HG03060 (cell line): ENCODE measurements around the gene DUSP22.

ENCODE experiments used
- ATAC-seq: cut with Tn5 transposase; IDR thresholded peaks from one replicate; pipeline ENCODE4 v1.9.1; 2021; ENCODE audit warnings: low read depth, moderate number of reproducible peaks; ENCODE audit not compliant: unreplicated experiment

DUSP22 gene

DNA sequence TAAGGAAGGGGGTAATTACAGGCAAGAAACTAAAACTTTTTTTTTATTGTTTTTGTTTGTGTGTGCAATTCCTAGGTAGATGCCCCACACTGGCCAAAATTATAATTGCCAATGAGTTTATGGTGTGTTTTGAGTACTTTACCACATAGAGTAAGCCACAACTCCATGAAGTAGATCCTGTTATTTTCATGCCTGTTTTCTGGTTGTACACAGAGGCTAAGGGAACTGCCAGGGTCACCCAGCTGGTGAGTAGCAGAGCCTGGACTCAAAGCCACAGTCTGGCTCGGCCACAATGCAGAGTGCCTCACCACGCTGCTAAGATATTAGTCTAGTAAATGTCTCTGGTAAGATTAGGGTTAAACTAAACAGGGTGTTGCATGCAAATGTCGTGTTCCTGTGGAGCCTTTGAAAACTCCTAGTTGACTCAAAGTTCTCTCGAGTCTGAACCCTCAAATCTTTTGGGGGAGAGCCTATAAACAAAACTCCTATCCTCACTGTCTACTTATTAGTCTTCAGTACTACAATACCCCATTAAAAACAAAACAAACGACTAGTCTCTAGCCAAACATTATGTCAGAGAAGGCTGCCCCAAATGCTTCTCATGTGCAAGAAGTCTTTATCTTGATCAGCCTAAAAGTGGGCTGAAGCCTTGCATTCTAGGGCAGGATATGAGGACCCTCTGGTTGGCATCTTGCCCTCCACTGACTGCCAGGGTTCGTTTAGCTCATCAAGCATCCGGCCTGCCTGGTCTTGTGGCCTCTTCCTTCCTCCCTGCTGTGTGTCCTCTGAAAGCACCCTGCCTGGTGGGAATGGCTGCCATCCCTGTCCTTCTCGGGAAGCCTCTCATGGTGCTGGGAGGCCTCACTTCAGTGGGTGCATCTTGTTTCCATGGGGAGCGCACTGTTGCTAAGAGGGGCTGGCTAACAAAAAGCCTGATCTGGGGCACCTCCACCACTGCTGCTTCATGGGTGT is 4.2 kb downstream of the DUSP22 start:
- ATAC-seq = no peak

- ATAC-seq = no peak
Measured at GRCh38 chr6:297571-298232, 5.4 kb downstream of the DUSP22 start.

GRCh38 chr6:298233-299103 is 6.2 kb downstream of the DUSP22 start:
- no peak for ATAC-seq

GRCh38 chr6:299104-299980 is 7.1 kb downstream of the DUSP22 start:
- no peak for ATAC-seq

- no peak for ATAC-seq
Measured at GRCh38 chr6:300026-300425, 7.7 kb downstream of the DUSP22 start.

DNA sequence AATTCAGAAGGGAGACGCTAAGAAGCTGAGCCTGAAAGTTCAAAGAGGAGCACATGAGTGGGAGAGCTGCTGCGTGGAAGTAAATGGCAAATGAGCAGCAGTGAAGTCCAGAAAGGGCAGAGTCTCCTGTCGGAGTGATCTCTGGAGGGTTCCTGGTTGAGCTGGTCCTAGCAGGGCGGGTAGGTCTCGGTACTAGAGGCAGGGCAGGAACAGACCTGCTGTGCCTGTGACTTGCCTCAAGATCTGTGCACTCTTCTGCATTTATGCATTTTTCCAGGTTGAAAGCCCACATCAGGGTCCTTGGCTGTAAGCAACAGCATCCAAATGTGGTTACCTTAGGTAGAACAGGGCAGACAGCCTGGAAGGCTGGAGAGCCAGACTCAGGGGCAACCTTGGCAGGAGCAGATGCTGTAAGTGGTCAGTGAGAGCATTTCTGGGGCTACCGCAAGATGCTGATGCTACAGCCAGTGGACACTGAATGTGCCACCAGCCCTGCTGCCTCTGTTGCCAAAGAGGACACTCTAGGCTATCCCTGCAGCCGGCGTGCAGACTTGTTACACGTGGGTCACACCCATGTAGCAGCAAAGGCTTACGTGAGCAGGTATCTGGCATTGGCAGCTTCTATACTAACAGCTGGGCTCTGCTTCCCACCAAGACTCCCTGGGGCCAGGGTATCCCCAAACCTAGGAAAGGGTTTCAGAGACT is 8.4 kb downstream of the DUSP22 start:
- no peak for ATAC-seq

- no peak for ATAC-seq
Measured at GRCh38 chr6:301526-301925, 9.2 kb downstream of the DUSP22 start.

- no peak for ATAC-seq
Measured at GRCh38 chr6:301929-302705, 9.8 kb downstream of the DUSP22 start.

- ATAC-seq = no peak
Measured at GRCh38 chr6:302760-303159, 10.5 kb downstream of the DUSP22 start.

DNA sequence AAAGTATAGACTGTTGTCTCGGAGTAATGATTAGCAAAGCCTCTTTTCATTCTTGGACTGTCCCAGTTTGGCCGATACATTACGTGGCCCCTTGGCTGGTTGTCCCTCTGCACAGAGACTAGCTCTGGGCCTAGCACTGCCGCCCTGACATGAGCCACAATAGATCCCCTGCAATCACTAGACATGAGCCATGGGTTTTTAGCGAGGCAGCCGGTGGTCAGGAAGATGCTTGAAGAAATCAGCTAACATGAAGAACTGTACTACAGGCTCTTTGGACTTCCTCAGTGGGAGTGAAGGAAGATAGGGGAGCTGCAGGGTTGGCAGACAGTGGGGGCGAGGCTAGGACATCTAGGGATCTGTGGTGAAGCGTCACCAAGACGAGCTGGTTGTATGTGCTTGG is 11.0 kb downstream of the DUSP22 start:
- ATAC-seq = no peak

- no peak for ATAC-seq
Measured at GRCh38 chr6:303948-304558, 11.8 kb downstream of the DUSP22 start.

- ATAC-seq = no peak
Measured at GRCh38 chr6:304833-305370, 12.6 kb downstream of the DUSP22 start.

GRCh38 chr6:305371-306206 is 13.3 kb downstream of the DUSP22 start:
- ATAC-seq = peak; percentile 69

GRCh38 chr6:306641-307061 is 14.4 kb downstream of the DUSP22 start:
- ATAC-seq = no peak

- ATAC-seq = no peak
Measured at GRCh38 chr6:307065-307814, 15.0 kb downstream of the DUSP22 start.

- no peak for ATAC-seq
Measured at GRCh38 chr6:307874-308273, 15.6 kb downstream of the DUSP22 start.
